Panc1 (cell line): Measurements from ENCODE around the gene NEK4. TPM values are rescaled to one million over a fixed set of nuclear protein-coding genes. Genes with fewer than 3 reads are reported as not detected.

Source experiments
- ATAC-seq: fragments of 200-7000 bp; cut with Tn5 transposase; 2 replicates; pipeline ENCODE4 v1.9.1; 2020; ENCODE audit warnings: mild to moderate bottlenecking, moderate library complexity
- BruUV-seq: library from RNA; stranded (reverse); fragments of 400-500 nt; replicated peaks from 2 replicates; lab custom pipeline; 2021; lab: Mats Ljungman, UMichigan
- CTCF ChIA-PET: fragments of 300-600 bp; sonication (Branson Sonifier 250); formaldehyde crosslinking; loops from one replicate; lab custom pipeline; 2022; ENCODE audit warnings: antibody characterized with exemption; lab: Charles Lee
- POLR2A ChIA-PET: fragments of 300-600 bp; sonication (Branson Sonifier 250); formaldehyde crosslinking; loops from one replicate; lab custom pipeline; 2022; ENCODE audit warnings: antibody characterized with exemption; lab: Charles Lee
- DNase-seq: peaks from one replicate; pipeline ENCODE4 v3.0.0-alpha.2; 2010; ENCODE audit warnings: low read depth, low spot score
- H3K27ac ChIP-seq: 2 replicates; pipeline ENCODE4 v1.5.1; 2011; ENCODE audit warnings: mild to moderate bottlenecking, low read length, inconsistent platforms
- H3K27me3 ChIP-seq: fragments of 200-500 bp; sonication (Bioruptor generic); 2 replicates; pipeline ENCODE4 v1.6.0; 2014; ENCODE audit warnings: low read length, inconsistent platforms; ENCODE audit not compliant: control insufficient read depth, insufficient read depth
- H3K36me3 ChIP-seq: fragments of 200-500 bp; sonication (Bioruptor generic); 2 replicates; pipeline ENCODE4 v1.5.1; 2014; ENCODE audit warnings: inconsistent platforms, mild to moderate bottlenecking, low read length, moderate library complexity; ENCODE audit not compliant: control insufficient read depth, insufficient read depth
- H3K4me1 ChIP-seq: 2 replicates; pipeline ENCODE4 v1.5.1; 2011; ENCODE audit warnings: inconsistent platforms, mild to moderate bottlenecking, low read length, moderate library complexity; ENCODE audit not compliant: control insufficient read depth, insufficient read depth
- H3K4me3 ChIP-seq, 2 experiments: 2 replicates each; pipeline ENCODE4 v1.5.1; 2011 to 2012; ENCODE audit warnings: low read depth in 2 of 2, low read length in 2 of 2, mild to moderate bottlenecking in 2 of 2, inconsistent platforms in 1 of 2, moderate library complexity in 1 of 2
- H3K9me3 ChIP-seq: fragments of 200-500 bp; sonication (Bioruptor generic); 2 replicates; pipeline ENCODE4 v1.5.1; 2014; ENCODE audit warnings: low read depth, mild to moderate bottlenecking, inconsistent platforms, low read length, moderate library complexity; ENCODE audit not compliant: control insufficient read depth, insufficient read depth
- CTCF ChIP-seq: fragments of 450-650 bp; IDR thresholded peaks from 2 replicates; pipeline ENCODE4 v1.5.1; 2017; ENCODE audit warnings: mild to moderate bottlenecking
- POLR2AphosphoS5 ChIP-seq: IDR thresholded peaks from 2 replicates; pipeline ENCODE4 v1.6.1; 2012; ENCODE audit warnings: mild to moderate bottlenecking, low read depth, low read length, moderate library complexity
- REST ChIP-seq, 2 experiments: IDR thresholded peaks; 2 replicates each; pipeline ENCODE4 v1.6.1; 2011 to 2012; ENCODE audit warnings: low read depth in 2 of 2, control low read depth in 1 of 2, low read length in 1 of 2, mild to moderate bottlenecking in 1 of 2, moderate library complexity in 1 of 2; ENCODE audit not compliant: insufficient read depth in 1 of 2
- SIN3A ChIP-seq: IDR thresholded peaks from 2 replicates; pipeline ENCODE4 v1.6.1; 2012; ENCODE audit warnings: low read depth, mild to moderate bottlenecking, low read length, moderate library complexity, borderline replicate concordance; ENCODE audit not compliant: insufficient read depth
- TCF7L2 ChIP-seq: IDR thresholded peaks from 2 replicates; pipeline ENCODE4 v1.6.1; 2011; ENCODE audit warnings: mild to moderate bottlenecking, low read depth, low read length, inconsistent platforms
- in situ Hi-C: cut with HindIII; loops from 2 replicates; pipeline ENCODE4 v1.10.0; 2016; ENCODE audit warnings: low sequenced_read_pairs, low pct_unique_long_range_greater_than_20kb
- intact Hi-C: fragments of 100-400 bp; cut with micrococcal nuclease; formaldehyde crosslinking; loops from one replicate; pipeline ENCODE4 v1.10.0; 2022; ENCODE audit not compliant: unreplicated experiment
- total RNA-seq: library from RNA; stranded (reverse); gene quantifications from one replicate; pipeline ENCODE4 v1.2.1, GENCODE V29; 2021; ENCODE audit not compliant: unreplicated experiment

NEK4 gene
- total RNA-seq, 1 experiment from 2014 or later: 22.9 TPM

- no peaks in the 10 kb centered on the region for H3K9me3 ChIP-seq
- H3K27me3 ChIP-seq: no peaks in the 10 kb centered on the region
- intact Hi-C loops (no loop called here), in situ Hi-C loops (no loop called here)
- DNase-seq: no peak
- POLR2A ChIA-PET: no interaction called here
- ATAC-seq: no peak
- TF ChIP-seq TCF7L2: no peak
- TF ChIP-seq CTCF: no peak
- TF ChIP-seq SIN3A: no peak
- no peak for TF ChIP-seq POLR2AphosphoS5
- TF ChIP-seq REST (IDR thresholded peaks at IDR 0.05; ENCODE audit: insufficient read depth in 1 of 2, low read depth in 2 of 2, low read length in 1 of 2): no peak
- peak overlapping the region in 1 of 2 experiments; percentile 98; a peak in 2 of 4 replicates for H3K4me3 ChIP-seq
- BruUV-seq: TSS peak; percentile 81
- H3K4me1 ChIP-seq: peaks cover 26% of the 10 kb centered on the region
- H3K36me3 ChIP-seq: peaks cover 30% of the 10 kb centered on the region
- CTCF ChIA-PET: no interaction called here
- peak overlapping the region; percentile 93; the same call in 1 of the 2 replicates for H3K27ac ChIP-seq
Observed at GRCh38 chr3:52684184-52684583, 86.6 kb downstream of the NEK4 start.

- ChIA-PET POLR2A (no interaction called here), CTCF (no interaction called here)
- in situ Hi-C loops (no loop called here), intact Hi-C loops (no loop called here)
- no peak for DNase-seq
- Histone ChIP-seq H3K4me3 (no peak overlapping the region), H3K36me3 (peaks cover 24% of the 10 kb centered on the region), H3K4me1 (peaks cover 26% of the 10 kb centered on the region), H3K9me3 (no peaks in the 10 kb centered on the region), H3K27ac (no peak overlapping the region), H3K27me3 (no peaks in the 10 kb centered on the region)
- TF ChIP-seq REST (IDR thresholded peaks at IDR 0.05; ENCODE audit: insufficient read depth in 1 of 2, low read depth in 2 of 2, low read length in 1 of 2) (no peak), TCF7L2 (no peak), SIN3A (no peak), CTCF (no peak)
- ATAC-seq: no peak
- BruUV-seq: no TSS peak
Observed at GRCh38 chr3:52683611-52684010, 87.1 kb downstream of the NEK4 start.
